ENCODE results near the gene TMCC1.
A peak's percentile ranks its signal among the peaks of the same experiment; 100 is the strongest.

Gene TMCC1

GRCh38 chr3:129618186-129618820 is 275.2 kb downstream of the TMCC1 start:
- Mint-ChIP-seq H3K4me3 (no peak overlapping the region), H3K27me3 (ENCODE audit: low read depth) (peaks cover 17% of the 10 kb centered on the region), H3K4me1 (peaks cover 13% of the 10 kb centered on the region), H3K36me3 (ENCODE audit: low read depth) (no peaks in the 10 kb centered on the region), H3K9me3 (no peaks in the 10 kb centered on the region), H3K27ac (peak overlapping the region in 1 of 3 experiments; percentile 17)
- TF ChIP-seq CTCF (IDR thresholded peaks at IDR 0.05; ENCODE audit: unreplicated experiment in 3 of 3), result no peak

GRCh38 chr3:129617381-129618185 is 275.9 kb downstream of the TMCC1 start:
- Mint-ChIP-seq H3K4me1 (peaks cover 13% of the 10 kb centered on the region), H3K36me3 (ENCODE audit: low read depth) (no peaks in the 10 kb centered on the region)
- no peak for TF ChIP-seq CTCF (IDR thresholded peaks at IDR 0.05; ENCODE audit: unreplicated experiment in 3 of 3)

GRCh38 chr3:129616713-129617112 is 276.8 kb downstream of the TMCC1 start:
- no peaks in the 10 kb centered on the region for H3K9me3 Mint-ChIP-seq
- no peak overlapping the region for H3K4me3 Mint-ChIP-seq
- H3K36me3 Mint-ChIP-seq (ENCODE audit: low read depth), result no peaks in the 10 kb centered on the region
- no peak for TF ChIP-seq CTCF (IDR thresholded peaks at IDR 0.05; ENCODE audit: unreplicated experiment in 3 of 3)
- peaks cover 4% of the 10 kb centered on the region for H3K4me1 Mint-ChIP-seq
- peak overlapping the region in 1 of 3 experiments; percentile 20 for H3K27ac Mint-ChIP-seq
- H3K27me3 Mint-ChIP-seq (ENCODE audit: low read depth), result peaks cover 17% of the 10 kb centered on the region

More at GRCh38 chr3:129617381-129618185, 275.9 kb downstream of the TMCC1 start:
- no peak overlapping the region for H3K4me3 Mint-ChIP-seq
- H3K27me3 Mint-ChIP-seq (ENCODE audit: low read depth), result peaks cover 17% of the 10 kb centered on the region
- no peak overlapping the region for H3K27ac Mint-ChIP-seq
- H3K9me3 Mint-ChIP-seq, result no peaks in the 10 kb centered on the region

GRCh38 chr3:129616291-129616690 is 277.2 kb downstream of the TMCC1 start:
- peak overlapping the region in 2 of 3 experiments; percentile 16 to 20 for H3K27ac Mint-ChIP-seq
- TF ChIP-seq CTCF (IDR thresholded peaks at IDR 0.05; ENCODE audit: unreplicated experiment in 3 of 3), result no peak
- no peaks in the 10 kb centered on the region for H3K36me3 Mint-ChIP-seq (ENCODE audit: low read depth)
- peaks cover 17% of the 10 kb centered on the region for H3K27me3 Mint-ChIP-seq (ENCODE audit: low read depth)
- H3K9me3 Mint-ChIP-seq, result no peaks in the 10 kb centered on the region
- peaks cover under 1% of the 10 kb centered on the region for H3K4me1 Mint-ChIP-seq
- no peak overlapping the region for H3K4me3 Mint-ChIP-seq

GRCh38 chr3:129615751-129616281 is 277.7 kb downstream of the TMCC1 start:
- Mint-ChIP-seq H3K27me3 (ENCODE audit: low read depth) (peaks cover 17% of the 10 kb centered on the region), H3K4me1 (no peaks in the 10 kb centered on the region), H3K9me3 (no peaks in the 10 kb centered on the region), H3K36me3 (ENCODE audit: low read depth) (no peaks in the 10 kb centered on the region), H3K4me3 (no peak overlapping the region), H3K27ac (peak overlapping the region in 1 of 3 experiments; percentile 16)
- TF ChIP-seq CTCF (IDR thresholded peaks at IDR 0.05; ENCODE audit: unreplicated experiment in 3 of 3), result no peak

All from nephron (organoid).